Measurements from ENCODE around the gene WSB1.

- TF ChIP-seq CTCF (IDR thresholded peaks at IDR 0.05; ENCODE audit: poor library complexity) (no peak), EZH2 (IDR thresholded peaks at IDR 0.05; ENCODE audit: borderline replicate concordance) (no peak)
Observed at GRCh38 chr17:27348196-27348595, 54.3 kb downstream of the WSB1 start.
